Ovary (tissue), 9 donors: ENCODE data around the gene ARAF. TPM values are rescaled to one million over a fixed set of nuclear protein-coding genes. Genes with fewer than 3 reads are reported as not detected.
A peak's percentile ranks its signal among the peaks of the same experiment; 100 is the strongest.

ENCODE experiments used
- DNase-seq, 5 donors: peaks; one replicate each; pipeline ENCODE4 v3.0.0-alpha.2; 2019 to 2020
- H3K27ac ChIP-seq, 2 donors: fragments of 200-600 bp; one replicate each; pipeline versions ENCODE4 v1.5.1 to v1.8.0; 2019 to 2022
- H3K27me3 ChIP-seq: fragments of 200-600 bp; one replicate; pipeline ENCODE4 v1.8.0; 2022
- H3K36me3 ChIP-seq: fragments of 200-600 bp; sonication (generic); one replicate; pipeline ENCODE4 v1.5.1; 2019
- H3K4me1 ChIP-seq: one replicate; pipeline ENCODE4 v1.8.1; 2013; ENCODE audit warnings: mild to moderate bottlenecking, moderate library complexity; ENCODE audit not compliant: insufficient read depth
- H3K4me3 ChIP-seq: fragments of 200-600 bp; sonication (generic); one replicate; pipeline ENCODE4 v1.5.1; 2017
- H3K9me3 ChIP-seq, 2 donors: fragments of 200-600 bp in 1 of 2; sonication (generic) in 1 of 2; one replicate each; pipeline versions ENCODE4 v1.5.1 to v1.8.1; 2013 to 2019; ENCODE audit warnings: mild to moderate bottlenecking in 1 of 2, moderate library complexity in 1 of 2
- EP300 ChIP-seq: sonication (generic); formaldehyde crosslinking; IDR thresholded peaks from one replicate; pipeline ENCODE4 v1.6.1; 2017; ENCODE audit warnings: antibody characterized with exemption
- POLR2A ChIP-seq: fragments of 450-650 bp; IDR thresholded peaks from one replicate; pipeline ENCODE4 v1.6.1; 2017; ENCODE audit warnings: antibody characterized with exemption, mild to moderate bottlenecking, moderate library complexity
- WGBS, 3 donors: extraction: QIAGEN DNeasy Blood & Tissue Kit in 1 of 3; methylation state at CpG; one replicate each; pipeline versions ENCODE4 v1.1.5 to v1.1.7; 2013 to 2017; 5-methylcytosine and 5-hydroxymethylcytosine counted together
- intact Hi-C, 4 donors: fragments of 100-400 bp; cut with DNase I; formaldehyde crosslinking; loops; one replicate each; pipeline versions ENCODE4 v1.11.0 to v1.15.1; 2022 to 2023
- polyA plus RNA-seq, 2 donors: library from polyadenylated mRNA; stranded (reverse); fragments of 200-250 nt in 1 of 2; fragments of 350-450 nt in 1 of 2; fragmentation: Illumina TruSeq in 1 of 2; extraction: RNeasy Lipid Tissue Mini Kit (QIAGEN cat#74804) in 1 of 2; gene quantifications; one replicate each; pipeline ENCODE4 v1.2.3, GENCODE V29; 2013 to 2014
- total RNA-seq, 7 donors: library from RNA; depleted of rRNA in 2 of 7; stranded (reverse); fragments of >200 nt in 2 of 7; fragmentation: NEBNext Ultra II Directional in 3 of 7; extraction: Animal tissue kit (Norgen Biotek cat#: 25700) in 3 of 7; gene quantifications; one replicate each; pipeline versions ENCODE4 v1.1.0 to v1.2.4, GENCODE V29; 2016 to 2023
- TF ChIP-seq, protein P1 (sequence below), 3 donors: fragments of 450-650 bp in 2 of 3; fragments of 200-600 bp in 1 of 3; IDR thresholded peaks; one replicate each; pipeline versions ENCODE4 v1.5.1 to v1.8.0; 2016 to 2022; ENCODE audit warnings: antibody characterized with exemption in 3 of 3, mild to moderate bottlenecking in 1 of 3
- donor health status: DM: no; HTN: no; CAD: no; lungs with moderate emphysema.
- donor health status: DM: no; HTN: no; CAD: no.
- donor health status: Bipolar disorder and iron deficiency.
- donor health status: DM: yes; HTN: yes; CAD: no.
- donor health status: DM: no; HTN: no; CAD: no.
- donor health status: DM: yes; HTN: yes; CAD: no.

The ARAF gene
- total and polyA plus RNA-seq, 9 donors = 24.9 to 76.9 (median 61.0) TPM

GRCh38 chrX:47584714-47585113 lies 23.7 kb downstream of the ARAF start:
- WGBS, 3 donors = 49 to 51% (median 50%) methylated on average over 6 of the region's 6 CpGs
- intact Hi-C loops = no loop called here
- Histone ChIP-seq H3K4me3 (no peak overlapping the region), H3K4me1 (peaks cover 4% of the 10 kb centered on the region), H3K27me3 (no peaks in the 10 kb centered on the region), H3K27ac (no peak overlapping the region), H3K36me3 (no peaks in the 10 kb centered on the region), H3K9me3 (no peaks in the 10 kb centered on the region)
- DNase-seq = no peak
- TF ChIP-seq, protein P1, sequence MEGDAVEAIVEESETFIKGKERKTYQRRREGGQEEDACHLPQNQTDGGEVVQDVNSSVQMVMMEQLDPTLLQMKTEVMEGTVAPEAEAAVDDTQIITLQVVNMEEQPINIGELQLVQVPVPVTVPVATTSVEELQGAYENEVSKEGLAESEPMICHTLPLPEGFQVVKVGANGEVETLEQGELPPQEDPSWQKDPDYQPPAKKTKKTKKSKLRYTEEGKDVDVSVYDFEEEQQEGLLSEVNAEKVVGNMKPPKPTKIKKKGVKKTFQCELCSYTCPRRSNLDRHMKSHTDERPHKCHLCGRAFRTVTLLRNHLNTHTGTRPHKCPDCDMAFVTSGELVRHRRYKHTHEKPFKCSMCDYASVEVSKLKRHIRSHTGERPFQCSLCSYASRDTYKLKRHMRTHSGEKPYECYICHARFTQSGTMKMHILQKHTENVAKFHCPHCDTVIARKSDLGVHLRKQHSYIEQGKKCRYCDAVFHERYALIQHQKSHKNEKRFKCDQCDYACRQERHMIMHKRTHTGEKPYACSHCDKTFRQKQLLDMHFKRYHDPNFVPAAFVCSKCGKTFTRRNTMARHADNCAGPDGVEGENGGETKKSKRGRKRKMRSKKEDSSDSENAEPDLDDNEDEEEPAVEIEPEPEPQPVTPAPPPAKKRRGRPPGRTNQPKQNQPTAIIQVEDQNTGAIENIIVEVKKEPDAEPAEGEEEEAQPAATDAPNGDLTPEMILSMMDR (IDR thresholded peaks at IDR 0.05) = no peak
- TF ChIP-seq POLR2A (no peak), EP300 (no peak)

DNA sequence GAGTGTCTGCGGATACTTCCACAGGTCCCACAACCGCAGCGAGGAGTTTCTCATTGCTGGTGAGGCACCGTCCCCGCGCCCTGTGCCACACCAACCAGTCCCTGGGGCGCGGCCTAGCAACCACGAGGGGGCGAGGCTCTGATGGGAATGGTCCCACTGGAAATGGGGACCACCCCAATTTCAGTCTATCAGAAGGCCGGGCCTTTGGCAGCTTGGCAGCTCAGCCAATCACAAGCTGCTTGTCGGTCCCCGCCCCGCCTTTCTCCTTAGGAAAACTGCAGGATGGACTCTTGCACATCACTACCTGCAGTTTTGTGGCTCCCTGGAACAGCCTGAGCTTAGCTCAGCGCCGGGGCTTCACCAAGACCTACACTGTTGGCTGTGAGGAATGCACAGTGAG lies 24.3 kb downstream of the ARAF start:
- TF ChIP-seq, protein P1 (IDR thresholded peaks at IDR 0.05) = no peak
- TF ChIP-seq EP300 (no peak), POLR2A (no peak)
- Histone ChIP-seq H3K36me3 (no peaks in the 10 kb centered on the region), H3K4me1 (peaks cover 4% of the 10 kb centered on the region), H3K27ac (peak overlapping the region; percentile 40 to 42), H3K4me3 (no peak overlapping the region), H3K27me3 (no peaks in the 10 kb centered on the region), H3K9me3 (no peaks in the 10 kb centered on the region)
- WGBS, 3 donors = 36 to 45% (median 39%) methylated on average over 12 to 16 of the region's 16 CpGs
- intact Hi-C loops = no loop called here
- peak in 1 of 5 donors; percentile 22 for DNase-seq

DNA sequence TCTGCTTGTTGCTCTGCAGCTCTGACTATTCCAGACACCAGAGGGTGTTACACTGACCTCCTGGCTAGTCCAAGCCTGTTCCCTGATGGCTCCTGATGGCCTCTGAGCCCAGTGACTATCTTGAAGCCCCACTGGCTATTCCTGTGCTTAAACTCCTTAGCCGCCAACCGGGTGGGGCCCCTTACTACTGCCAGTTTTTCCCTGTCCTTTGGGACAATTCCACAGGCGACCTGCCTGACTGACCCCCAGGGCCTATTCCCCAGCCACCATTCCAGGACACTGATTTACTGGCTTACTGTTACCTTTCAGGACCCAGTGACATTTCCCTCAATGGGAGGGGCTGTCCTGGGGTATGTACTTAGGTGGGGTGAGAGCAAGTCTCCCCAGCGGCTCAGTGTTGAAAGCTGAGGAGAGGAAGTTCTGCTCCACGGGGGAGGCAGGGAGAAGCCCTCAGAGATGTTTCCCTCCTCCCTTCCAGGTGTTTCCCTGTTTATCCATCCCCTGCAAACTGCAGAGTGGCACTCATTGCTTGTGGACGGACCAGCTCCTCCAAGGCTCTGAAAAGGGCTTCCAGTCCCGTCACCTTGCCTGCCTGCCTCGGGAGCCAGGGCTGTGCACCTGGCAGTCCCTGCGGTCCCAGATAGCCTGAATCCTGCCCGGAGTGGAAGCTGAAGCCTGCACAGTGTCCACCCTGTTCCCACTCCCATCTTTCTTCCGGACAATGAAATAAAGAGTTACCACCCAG lies 25.2 kb downstream of the ARAF start:
- 59 to 69% (median 66%) methylated on average over 11 of the region's 11 CpGs for WGBS, 3 donors
- Histone ChIP-seq H3K27me3 (no peaks in the 10 kb centered on the region), H3K4me3 (no peak overlapping the region), H3K36me3 (no peaks in the 10 kb centered on the region), H3K27ac (peak overlapping the region in 1 of 2 donors; percentile 42), H3K4me1 (peaks cover 4% of the 10 kb centered on the region), H3K9me3 (no peaks in the 10 kb centered on the region)
- TF ChIP-seq POLR2A = no peak
- TF ChIP-seq, protein P1 (IDR thresholded peaks at IDR 0.05) = no peak
- TF ChIP-seq EP300 = no peak
- peak in 1 of 5 donors; percentile 18 for DNase-seq
- intact Hi-C loops = no loop called here

GRCh38 chrX:47587091-47587891 lies 26.3 kb downstream of the ARAF start:
- no peak for TF ChIP-seq POLR2A
- TF ChIP-seq, protein P1 (IDR thresholded peaks at IDR 0.05) = no peak
- TF ChIP-seq EP300 = no peak
- Histone ChIP-seq H3K4me1 (peaks cover 3% of the 10 kb centered on the region), H3K27me3 (no peaks in the 10 kb centered on the region), H3K9me3 (no peaks in the 10 kb centered on the region), H3K27ac (no peak overlapping the region), H3K4me3 (no peak overlapping the region), H3K36me3 (no peaks in the 10 kb centered on the region)
- WGBS, 3 donors = 34 to 44% (median 37%) methylated on average over 4 of the region's 4 CpGs
- intact Hi-C loops = no loop called here
- no peak for DNase-seq
